ENCODE measurements around the gene LRRK1.

- TF ChIP-seq GABPA (IDR thresholded peaks at IDR 0.05; ENCODE audit: low read depth): no peak
- no peak for TF ChIP-seq EZH2phosphoT487 (IDR thresholded peaks at IDR 0.05; ENCODE audit: borderline replicate concordance, low read depth)
- TF ChIP-seq CTCF (IDR thresholded peaks at IDR 0.05): no peak
- no peak for TF ChIP-seq IRF3 (IDR thresholded peaks at IDR 0.05; ENCODE audit: low read depth, low read length)
- no peak for TF ChIP-seq RAD21 (IDR thresholded peaks at IDR 0.05; ENCODE audit: low read length)
- TF ChIP-seq POLR2AphosphoS5 (IDR thresholded peaks at IDR 0.05; ENCODE audit: low read depth, low read length): no peak
- TF ChIP-seq USF1 (IDR thresholded peaks at IDR 0.05; ENCODE audit: borderline replicate concordance, low read depth): no peak
- TF ChIP-seq SMC3 (IDR thresholded peaks at IDR 0.05; ENCODE audit: low read depth, low read length): no peak
- TF ChIP-seq TEAD4 (IDR thresholded peaks at IDR 0.05; ENCODE audit: borderline replicate concordance, insufficient read depth): no peak
- no peak for TF ChIP-seq MAX (IDR thresholded peaks at IDR 0.05; ENCODE audit: low read depth)
- TF ChIP-seq EP300 (IDR thresholded peaks at IDR 0.05; ENCODE audit: borderline replicate concordance in 1 of 2, low read depth in 1 of 2, low read length in 1 of 2): no peak
- no peak for TF ChIP-seq RCOR1 (IDR thresholded peaks at IDR 0.05; ENCODE audit: low read length)
These were observed 98.9 kb downstream of the LRRK1 start for GRCh38 chr15:101018016-101018415.
